ENCODE results near the gene FGFR4. TPM values are rescaled to one million over a fixed set of nuclear protein-coding genes. Genes with fewer than 3 reads are reported as not detected.
A peak's percentile ranks its signal among the peaks of the same experiment; 100 is the strongest.

Gene FGFR4
- total RNA-seq, 1 donor from 2014 or later: 16.4 TPM

GRCh38 chr5:177085985-177086653 lies 596 bp upstream of the FGFR4 start:
- no peak for DNase-seq (ENCODE audit: low read depth)
- Histone ChIP-seq H3K36me3 (ENCODE audit: control insufficient read depth, insufficient read depth, low read length) (no peaks in the 10 kb centered on the region), H3K4me3 (ENCODE audit: low read depth, low read length) (no peak overlapping the region), H3K27me3 (ENCODE audit: control insufficient read depth, insufficient read depth, low read length) (peaks cover 2% of the 10 kb centered on the region)
- TF ChIP-seq CTCF (IDR thresholded peaks at IDR 0.05; ENCODE audit: insufficient read depth, low read length, poor library complexity, severe bottlenecking): no peak

- peaks cover 2% of the 10 kb centered on the region for H3K27me3 ChIP-seq (ENCODE audit: control insufficient read depth, insufficient read depth, low read length)
- no peaks in the 10 kb centered on the region for H3K36me3 ChIP-seq (ENCODE audit: control insufficient read depth, insufficient read depth, low read length)
- no peak for TF ChIP-seq CTCF (IDR thresholded peaks at IDR 0.05; ENCODE audit: insufficient read depth, low read length, poor library complexity, severe bottlenecking)
- H3K4me3 ChIP-seq (ENCODE audit: low read depth, low read length): peak overlapping the region; percentile 59
- no peak for DNase-seq (ENCODE audit: low read depth)
These were observed 787 bp downstream of the FGFR4 start for GRCh38 chr5:177087398-177088005.

- no peaks in the 10 kb centered on the region for H3K36me3 ChIP-seq (ENCODE audit: control insufficient read depth, insufficient read depth, low read length)
- no peak for TF ChIP-seq CTCF (IDR thresholded peaks at IDR 0.05; ENCODE audit: insufficient read depth, low read length, poor library complexity, severe bottlenecking)
- no peaks in the 10 kb centered on the region for H3K27me3 ChIP-seq (ENCODE audit: control insufficient read depth, insufficient read depth, low read length)
- DNase-seq (ENCODE audit: low read depth): no peak
- H3K4me3 ChIP-seq (ENCODE audit: low read depth, low read length): no peak overlapping the region
These were observed 2.4 kb downstream of the FGFR4 start for GRCh38 chr5:177089127-177089526.

- H3K36me3 ChIP-seq (ENCODE audit: control insufficient read depth, insufficient read depth, low read length): no peaks in the 10 kb centered on the region
- no peak for DNase-seq (ENCODE audit: low read depth)
- no peak overlapping the region for H3K4me3 ChIP-seq (ENCODE audit: low read depth, low read length)
- no peak for TF ChIP-seq CTCF (IDR thresholded peaks at IDR 0.05; ENCODE audit: insufficient read depth, low read length, poor library complexity, severe bottlenecking)
- no peaks in the 10 kb centered on the region for H3K27me3 ChIP-seq (ENCODE audit: control insufficient read depth, insufficient read depth, low read length)
These were observed 3.3 kb downstream of the FGFR4 start for GRCh38 chr5:177089825-177090641.

- Histone ChIP-seq H3K4me3 (ENCODE audit: low read depth, low read length) (no peak overlapping the region), H3K36me3 (ENCODE audit: control insufficient read depth, insufficient read depth, low read length) (no peaks in the 10 kb centered on the region), H3K27me3 (ENCODE audit: control insufficient read depth, insufficient read depth, low read length) (no peaks in the 10 kb centered on the region)
- TF ChIP-seq CTCF (IDR thresholded peaks at IDR 0.05; ENCODE audit: insufficient read depth, low read length, poor library complexity, severe bottlenecking): no peak
- DNase-seq (ENCODE audit: low read depth): no peak
These were observed 4.1 kb downstream of the FGFR4 start for GRCh38 chr5:177090813-177091212.
